Effector CD8-positive, alpha-beta T cell (primary cell): ENCODE measurements around the gene ADARB2.

ENCODE experiments used
- DNase-seq: peaks from one replicate; lab custom pipeline; 2025; lab: John Stamatoyannopoulos, UW

Gene ADARB2

GRCh38 chr10:1686491-1686749 is 50.9 kb downstream of the ADARB2 start:
- no peak for DNase-seq

GRCh38 chr10:1685699-1686490 is 51.4 kb downstream of the ADARB2 start:
- DNase-seq: no peak

GRCh38 chr10:1684991-1685390 is 52.3 kb downstream of the ADARB2 start:
- DNase-seq: no peak

GRCh38 chr10:1683649-1684048 is 53.7 kb downstream of the ADARB2 start:
- no peak for DNase-seq

- DNase-seq: no peak
Observed at GRCh38 chr10:1679821-1680650, 57.3 kb downstream of the ADARB2 start.

GRCh38 chr10:1678084-1678483 is 59.2 kb downstream of the ADARB2 start:
- DNase-seq: no peak

- no peak for DNase-seq
Observed at GRCh38 chr10:1677307-1677939, 59.9 kb downstream of the ADARB2 start.

GRCh38 chr10:1674501-1674900 is 62.8 kb downstream of the ADARB2 start:
- no peak for DNase-seq

- no peak for DNase-seq
Observed at GRCh38 chr10:1673568-1674345, 63.6 kb downstream of the ADARB2 start.

GRCh38 chr10:1672001-1672781 is 65.1 kb downstream of the ADARB2 start:
- no peak for DNase-seq

- DNase-seq: no peak
Observed at GRCh38 chr10:1671366-1672000, 65.8 kb downstream of the ADARB2 start.

- DNase-seq: no peak
Observed at GRCh38 chr10:1670541-1671365, 66.6 kb downstream of the ADARB2 start.

- DNase-seq: no peak
Observed at GRCh38 chr10:1669433-1669832, 67.9 kb downstream of the ADARB2 start.

GRCh38 chr10:1668399-1668798 is 68.9 kb downstream of the ADARB2 start:
- no peak for DNase-seq

- DNase-seq: no peak
Observed at GRCh38 chr10:1667392-1667791, 69.9 kb downstream of the ADARB2 start.

- no peak for DNase-seq
Observed at GRCh38 chr10:1666147-1666546, 71.2 kb downstream of the ADARB2 start.

- no peak for DNase-seq
Observed at GRCh38 chr10:1665681-1666080, 71.6 kb downstream of the ADARB2 start.

- DNase-seq: no peak
Observed at GRCh38 chr10:1665021-1665661, 72.2 kb downstream of the ADARB2 start.

GRCh38 chr10:1664333-1664964 is 72.9 kb downstream of the ADARB2 start:
- no peak for DNase-seq
